WTC11 (cell line): Measurements from ENCODE around the gene PROK2. TPM values are rescaled to one million over a fixed set of nuclear protein-coding genes. Genes with fewer than 3 reads are reported as not detected.

Experiments
- ATAC-seq: fragments of 200-7000 bp; cut with Tn5 transposase; 2 replicates; pipeline ENCODE4 v1.10.0; 2021; ENCODE audit warnings: mild to moderate bottlenecking, moderate library complexity
- CTCF ChIA-PET: fragments of 300-600 bp; sonication (Branson Sonifier 250); formaldehyde crosslinking; loops from one replicate; lab custom pipeline; 2021; ENCODE audit warnings: antibody characterized with exemption; lab: Charles Lee
- POLR2A ChIA-PET: fragments of 350-600 bp; sonication (Branson Sonifier 250); formaldehyde crosslinking; loops from one replicate; lab custom pipeline; 2021; ENCODE audit warnings: antibody characterized with exemption; lab: Charles Lee
- DNase-seq: peaks from one replicate; pipeline ENCODE4 v3.0.0; 2021; ENCODE audit warnings: low spot score
- H3K27ac Mint-ChIP-seq: 2 replicates; pipeline ENCODE4 v1.8.0; 2021; ENCODE audit warnings: mixed read lengths
- H3K27me3 Mint-ChIP-seq: 2 replicates; pipeline ENCODE4 v1.8.0; 2021; ENCODE audit warnings: low read depth, mild to moderate bottlenecking, moderate library complexity, mixed read lengths
- H3K36me3 Mint-ChIP-seq: 2 replicates; pipeline ENCODE4 v1.8.0; 2021; ENCODE audit warnings: mixed read lengths
- H3K4me1 Mint-ChIP-seq: 2 replicates; pipeline ENCODE4 v1.8.0; 2022; ENCODE audit warnings: mixed read lengths
- H3K4me3 Mint-ChIP-seq: 2 replicates; pipeline ENCODE4 v1.8.0; 2021; ENCODE audit warnings: mild to moderate bottlenecking, moderate library complexity, mixed read lengths
- H3K9me3 Mint-ChIP-seq: 2 replicates; pipeline ENCODE4 v1.8.0; 2021; ENCODE audit warnings: mixed read lengths
- ARID4B ChIP-seq: sonication (generic); formaldehyde crosslinking; IDR thresholded peaks from 2 replicates; pipeline ENCODE4 v1.8.0; 2023; ENCODE audit warnings: missing genetic modification reagents, mild to moderate bottlenecking, borderline replicate concordance
- ATF3 ChIP-seq: sonication (generic); formaldehyde crosslinking; conservative IDR thresholded peaks from 2 replicates; pipeline ENCODE4 v1.8.1; 2022; ENCODE audit warnings: mild to moderate bottlenecking, missing genetic modification reagents
- CREB1 ChIP-seq: sonication (generic); formaldehyde crosslinking; IDR thresholded peaks from 2 replicates; pipeline ENCODE4 v1.8.0; 2023; ENCODE audit warnings: mild to moderate bottlenecking, missing genetic modification reagents
- CREM ChIP-seq: sonication (generic); formaldehyde crosslinking; IDR thresholded peaks from 2 replicates; pipeline ENCODE4 v1.8.1; 2022; ENCODE audit warnings: mild to moderate bottlenecking, missing genetic modification reagents, moderate library complexity
- ERG ChIP-seq: fragments of 250-450 bp; sonication (Bioruptor Pico); IDR thresholded peaks from 2 replicates; pipeline ENCODE4 v1.8.0; 2021; ENCODE audit warnings: mild to moderate bottlenecking
- ESRRA ChIP-seq: sonication (generic); formaldehyde crosslinking; IDR thresholded peaks from 2 replicates; pipeline ENCODE4 v1.8.1; 2022; ENCODE audit warnings: mild to moderate bottlenecking, missing genetic modification reagents, borderline replicate concordance
- IRF1 ChIP-seq: sonication (generic); formaldehyde crosslinking; IDR thresholded peaks from 2 replicates; pipeline ENCODE4 v1.8.0; 2023; ENCODE audit warnings: missing genetic modification reagents
- JUN ChIP-seq: sonication (generic); formaldehyde crosslinking; IDR thresholded peaks from 2 replicates; pipeline ENCODE4 v1.8.0; 2023; ENCODE audit warnings: mild to moderate bottlenecking, missing genetic modification reagents
- KAT7 ChIP-seq: sonication (generic); formaldehyde crosslinking; IDR thresholded peaks from 2 replicates; pipeline ENCODE4 v1.8.1; 2023; ENCODE audit warnings: missing genetic modification reagents, mild to moderate bottlenecking, borderline replicate concordance
- MXD4 ChIP-seq: fragments of 250-450 bp; sonication (Bioruptor Pico); IDR thresholded peaks from 2 replicates; pipeline ENCODE4 v1.8.0; 2021; ENCODE audit warnings: mild to moderate bottlenecking, moderate library complexity, borderline replicate concordance
- MYBL2 ChIP-seq: sonication (generic); formaldehyde crosslinking; IDR thresholded peaks from 2 replicates; pipeline ENCODE4 v1.8.1; 2023; ENCODE audit warnings: mild to moderate bottlenecking, moderate library complexity, missing genetic modification reagents
- NFE2L1 ChIP-seq: sonication (generic); formaldehyde crosslinking; IDR thresholded peaks from 2 replicates; pipeline ENCODE4 v1.8.1; 2023; ENCODE audit warnings: missing genetic modification reagents
- NFYB ChIP-seq: sonication (generic); formaldehyde crosslinking; conservative IDR thresholded peaks from 2 replicates; pipeline ENCODE4 v1.8.0; 2022; ENCODE audit warnings: low read depth, missing genetic modification reagents
- NR1H2 ChIP-seq: sonication (generic); formaldehyde crosslinking; IDR thresholded peaks from 2 replicates; pipeline ENCODE4 v1.9.0; 2021; ENCODE audit warnings: mild to moderate bottlenecking, moderate library complexity, missing genetic modification reagents
- RELA ChIP-seq: sonication (generic); formaldehyde crosslinking; IDR thresholded peaks from 2 replicates; pipeline ENCODE4 v1.8.1; 2022; ENCODE audit warnings: missing genetic modification reagents, mild to moderate bottlenecking, borderline replicate concordance
- TEAD4 ChIP-seq: sonication (generic); formaldehyde crosslinking; IDR thresholded peaks from 2 replicates; pipeline ENCODE4 v1.8.0; 2022; ENCODE audit warnings: mild to moderate bottlenecking, missing genetic modification reagents
- ZNF121 ChIP-seq: sonication (generic); formaldehyde crosslinking; IDR thresholded peaks from 2 replicates; pipeline ENCODE4 v1.8.0; 2023; ENCODE audit warnings: missing genetic modification reagents
- ZNF232 ChIP-seq: sonication (generic); formaldehyde crosslinking; IDR thresholded peaks from 2 replicates; pipeline ENCODE4 v1.8.0; 2022; ENCODE audit warnings: mild to moderate bottlenecking, missing genetic modification reagents
- ZNF317 ChIP-seq: sonication (generic); formaldehyde crosslinking; IDR thresholded peaks from 2 replicates; pipeline ENCODE4 v1.8.1; 2023; ENCODE audit warnings: low read depth, mild to moderate bottlenecking, moderate library complexity, missing genetic modification reagents, borderline replicate concordance
- total RNA-seq: library from RNA; stranded (reverse); gene quantifications from 3 replicates; pipeline ENCODE4 v1.2.3, GENCODE V29; 2021
- TF ChIP-seq, protein P1 (sequence below): sonication (generic); formaldehyde crosslinking; IDR thresholded peaks from 2 replicates; pipeline ENCODE4 v1.8.1; 2023; ENCODE audit warnings: mild to moderate bottlenecking, moderate library complexity, missing genetic modification reagents
- TF ChIP-seq, protein P2 (sequence below): sonication (generic); formaldehyde crosslinking; IDR thresholded peaks from 2 replicates; pipeline ENCODE4 v1.8.0; 2022; ENCODE audit warnings: mild to moderate bottlenecking, missing genetic modification reagents

The PROK2 gene
- total RNA-seq, 1 experiment from 2014 or later, result 0.92 TPM

- peak overlapping the region; percentile 63 for H3K4me3 Mint-ChIP-seq
- ChIA-PET POLR2A (no interaction called here), CTCF (interaction anchor here (1.3 to 1.7 kb wide), 2 partner anchors 24 to 44 kb away, joined by 5 to 7 read pairs; no protein-coding TSS in a partner anchor)
- H3K27ac Mint-ChIP-seq, result no peak overlapping the region
- peak; percentile 29 for DNase-seq
- H3K4me1 Mint-ChIP-seq, result peaks cover 19% of the 10 kb centered on the region
- peaks cover 54% of the 10 kb centered on the region for H3K27me3 Mint-ChIP-seq
- peak; percentile 5 for ATAC-seq
- TF ChIP-seq MXD4 (CRISPR knock-in tag) (no peak), KAT7 (peak; percentile 5; the same call in 1 of the 2 replicates), ESRRA (CRISPR knock-in tag) (0 out of 2 replicates have a peak, but pooled peaks have one; percentile 4), ATF3 (no peak), ARID4B (0 out of 2 replicates have a peak, but pooled peaks have one; percentile 6), ERG (CRISPR knock-in tag) (no peak), JUN (CRISPR knock-in tag) (0 out of 2 replicates have a peak, but pooled peaks have one; percentile 15), ZNF317 (no peak)
- TF ChIP-seq, protein P1, sequence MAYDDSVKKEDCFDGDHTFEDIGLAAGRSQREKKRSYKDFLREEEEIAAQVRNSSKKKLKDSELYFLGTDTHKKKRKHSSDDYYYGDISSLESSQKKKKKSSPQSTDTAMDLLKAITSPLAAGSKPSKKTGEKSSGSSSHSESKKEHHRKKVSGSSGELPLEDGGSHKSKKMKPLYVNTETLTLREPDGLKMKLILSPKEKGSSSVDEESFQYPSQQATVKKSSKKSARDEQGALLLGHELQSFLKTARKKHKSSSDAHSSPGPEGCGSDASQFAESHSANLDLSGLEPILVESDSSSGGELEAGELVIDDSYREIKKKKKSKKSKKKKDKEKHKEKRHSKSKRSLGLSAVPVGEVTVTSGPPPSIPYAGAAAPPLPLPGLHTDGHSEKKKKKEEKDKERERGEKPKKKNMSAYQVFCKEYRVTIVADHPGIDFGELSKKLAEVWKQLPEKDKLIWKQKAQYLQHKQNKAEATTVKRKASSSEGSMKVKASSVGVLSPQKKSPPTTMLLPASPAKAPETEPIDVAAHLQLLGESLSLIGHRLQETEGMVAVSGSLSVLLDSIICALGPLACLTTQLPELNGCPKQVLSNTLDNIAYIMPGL (CRISPR knock-in tag), result peak; percentile 7; the same call in 1 of the 2 replicates
- no peaks in the 10 kb centered on the region for H3K9me3 Mint-ChIP-seq
- no peaks in the 10 kb centered on the region for H3K36me3 Mint-ChIP-seq
Observed at GRCh38 chr3:71754610-71755253, 30.2 kb downstream of the PROK2 start.

DNA sequence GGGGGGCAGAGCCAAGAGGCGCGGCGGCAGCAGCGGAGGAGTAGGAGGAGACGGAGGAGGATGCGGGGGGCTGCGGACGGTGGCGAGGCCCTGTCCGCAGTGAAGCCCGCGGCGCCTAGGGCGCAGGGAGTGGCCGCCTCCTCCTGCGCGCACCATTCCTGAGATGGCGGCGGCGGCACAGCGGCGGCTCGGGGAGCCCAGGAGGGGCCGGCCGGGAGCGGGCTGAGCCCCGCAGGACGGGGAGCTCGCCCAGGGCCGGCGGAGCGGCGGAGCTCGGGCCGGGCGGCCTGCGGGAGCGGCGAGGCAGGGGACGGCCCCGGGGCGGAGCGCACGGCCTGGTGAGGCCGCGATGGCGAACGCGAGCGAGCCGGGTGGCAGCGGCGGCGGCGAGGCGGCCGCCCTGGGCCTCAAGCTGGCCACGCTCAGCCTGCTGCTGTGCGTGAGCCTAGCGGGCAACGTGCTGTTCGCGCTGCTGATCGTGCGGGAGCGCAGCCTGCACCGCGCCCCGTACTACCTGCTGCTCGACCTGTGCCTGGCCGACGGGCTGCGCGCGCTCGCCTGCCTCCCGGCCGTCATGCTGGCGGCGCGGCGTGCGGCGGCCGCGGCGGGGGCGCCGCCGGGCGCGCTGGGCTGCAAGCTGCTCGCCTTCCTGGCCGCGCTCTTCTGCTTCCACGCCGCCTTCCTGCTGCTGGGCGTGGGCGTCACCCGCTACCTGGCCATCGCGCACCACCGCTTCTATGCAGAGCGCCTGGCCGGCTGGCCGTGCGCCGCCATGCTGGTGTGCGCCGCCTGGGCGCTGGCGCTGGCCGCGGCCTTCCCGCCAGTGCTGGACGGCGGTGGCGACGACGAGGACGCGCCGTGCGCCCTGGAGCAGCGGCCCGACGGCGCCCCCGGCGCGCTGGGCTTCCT, 31.0 kb downstream of the PROK2 start, which contains the start of gene GPR27:
TSS of gene GPR27 (plus strand) at position 155 of the 909 bp plus-strand sequence. CDS start at position 350, 195 bp downstream.
- Mint-ChIP-seq H3K4me1 (peaks cover 19% of the 10 kb centered on the region), H3K27me3 (peaks cover 48% of the 10 kb centered on the region), H3K36me3 (no peaks in the 10 kb centered on the region), H3K27ac (no peak within 1 kb of the TSS), H3K9me3 (no peaks in the 10 kb centered on the region), H3K4me3 (peak within 1 kb of the TSS; percentile 74)
- peak; percentile 45 for DNase-seq
- ATAC-seq, result peak; percentile 53
- POLR2A ChIA-PET, result no interaction called here
- CTCF ChIA-PET, result interaction anchor here (1.7 kb wide), 1 partner anchor 43 kb away, joined by 5 read pairs; no protein-coding TSS in a partner anchor
- TF ChIP-seq CREB1 (CRISPR knock-in tag), result no peak
- TF ChIP-seq RELA (CRISPR knock-in tag), result peak; percentile 86; the same call in 1 of the 2 replicates
- TF ChIP-seq TEAD4 (CRISPR knock-in tag), result 0 out of 2 replicates have a peak, but pooled peaks have one; percentile 42
- TF ChIP-seq, protein P2, sequence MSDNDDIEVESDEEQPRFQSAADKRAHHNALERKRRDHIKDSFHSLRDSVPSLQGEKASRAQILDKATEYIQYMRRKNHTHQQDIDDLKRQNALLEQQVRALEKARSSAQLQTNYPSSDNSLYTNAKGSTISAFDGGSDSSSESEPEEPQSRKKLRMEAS, result peak; percentile 63; the same call in 1 of the 2 replicates
- peak; percentile 68; the same call in 1 of the 2 replicates for TF ChIP-seq IRF1 (CRISPR knock-in tag)
- TF ChIP-seq ZNF121 (CRISPR knock-in tag), result 0 out of 2 replicates have a peak, but pooled peaks have one; percentile 3
- TF ChIP-seq NFYB (CRISPR knock-in tag), result peak; percentile 37; the same call in 1 of the 2 replicates
- TF ChIP-seq NR1H2 (CRISPR knock-in tag), result no peak
- TF ChIP-seq MYBL2 (CRISPR knock-in tag), result 0 out of 2 replicates have a peak, but pooled peaks have one; percentile 25
- peak; percentile 58; the same call in 1 of the 2 replicates for TF ChIP-seq CREM (CRISPR knock-in tag)
- no peak; the same call in 1 of the 2 replicates for TF ChIP-seq NFE2L1
- 0 out of 2 replicates have a peak, but pooled peaks have one; percentile 84 for TF ChIP-seq ESRRA (CRISPR knock-in tag)
- 0 out of 2 replicates have a peak, but pooled peaks have one; percentile 23 for TF ChIP-seq ZNF232 (CRISPR knock-in tag)
